ENCODE data around the gene KNSTRN. TPM values are rescaled to one million over a fixed set of nuclear protein-coding genes. Genes with fewer than 3 reads are reported as not detected.

Gene KNSTRN
- total and polyA plus RNA-seq, 2 of the 13 experiments (the other 11 are each of a cell fraction or from before 2014, with no cell fraction given) = 20.3 to 62.3 TPM

- TF ChIP-seq CREBL2 (CRISPR knock-in tag; IDR thresholded peaks at IDR 0.05; ENCODE audit: borderline replicate concordance) (peak; percentile 88; the same call in 1 of the 2 replicates), ZNF781 (CRISPR knock-in tag; IDR thresholded peaks at IDR 0.05; ENCODE audit: borderline replicate concordance, not compliant biosample characterization) (peak; percentile 87), FOXK2 (IDR thresholded peaks at IDR 0.05) (no peak), JUN (CRISPR knock-in tag; IDR thresholded peaks at IDR 0.05) (peak; percentile 78; the same call in 1 of the 2 replicates), ZNF3 (CRISPR knock-in tag; IDR thresholded peaks at IDR 0.05) (peak; percentile 56; the same call in 1 of the 2 replicates), ZNF564 (CRISPR knock-in tag; IDR thresholded peaks at IDR 0.05) (peak; percentile 80; the same call in 1 of the 2 replicates), LBX2 (CRISPR knock-in tag; IDR thresholded peaks at IDR 0.05; ENCODE audit: borderline replicate concordance) (peak; percentile 99; the same call in 1 of the 2 replicates), HES4 (CRISPR knock-in tag; IDR thresholded peaks at IDR 0.05; ENCODE audit: borderline replicate concordance) (peak; percentile 90; the same call in 1 of the 2 replicates), PAF1 (CRISPR knock-in tag; IDR thresholded peaks at IDR 0.05) (no peak), RBAK (CRISPR knock-in tag; IDR thresholded peaks at IDR 0.05) (no peak), ZC3H13 (CRISPR knock-in tag; IDR thresholded peaks at IDR 0.05) (peak; percentile 94), GZF1 (CRISPR knock-in tag; IDR thresholded peaks at IDR 0.05) (peak; percentile 29; the same call in 1 of the 2 replicates), ATAD3A (CRISPR knock-in tag; IDR thresholded peaks at IDR 0.05) (peak; percentile 33; the same call in 1 of the 2 replicates), ARHGAP35 (CRISPR knock-in tag; IDR thresholded peaks at IDR 0.05; ENCODE audit: borderline replicate concordance) (peak; percentile 95), SIN3A (IDR thresholded peaks at IDR 0.05; ENCODE audit: borderline replicate concordance, low read depth, low read length) (no peak), ZNF703 (CRISPR knock-in tag; IDR thresholded peaks at IDR 0.05; ENCODE audit: borderline replicate concordance) (0 out of 2 replicates have a peak, but pooled peaks have one; percentile 76), ZNF260 (CRISPR knock-in tag; IDR thresholded peaks at IDR 0.05; ENCODE audit: borderline replicate concordance, low read depth) (no peak), ZBTB46 (CRISPR knock-in tag; IDR thresholded peaks at IDR 0.05; ENCODE audit: borderline replicate concordance) (no peak), DPF2 (CRISPR knock-in tag; IDR thresholded peaks at IDR 0.05; ENCODE audit: borderline replicate concordance, low read depth) (no peak), ZNF235 (CRISPR knock-in tag; IDR thresholded peaks at IDR 0.05; ENCODE audit: borderline replicate concordance) (peak; percentile 89; the same call in 1 of the 2 replicates), ZNF788 (CRISPR knock-in tag; IDR thresholded peaks at IDR 0.05; ENCODE audit: borderline replicate concordance) (peak; percentile 76; the same call in 1 of the 2 replicates), PRPF4 (IDR thresholded peaks at IDR 0.05; ENCODE audit: low read depth, low read length, poor library complexity, severe bottlenecking) (no peak), RFXAP (CRISPR knock-in tag; IDR thresholded peaks at IDR 0.05; ENCODE audit: borderline replicate concordance) (peak; percentile 93), KLF15 (CRISPR knock-in tag; IDR thresholded peaks at IDR 0.05; ENCODE audit: borderline replicate concordance) (peak; percentile 96; the same call in 1 of the 2 replicates), CREM (IDR thresholded peaks at IDR 0.05) (no peak), CREM (CRISPR knock-in tag; IDR thresholded peaks at IDR 0.05) (no peak)
These were observed 14.6 kb upstream of the KNSTRN start (continued) for GRCh38 chr15:40367686-40368611.
